Mesenchymal stem cell (in vitro differentiated cells and primary cell): ENCODE measurements around the gene COG7.
A peak's percentile ranks its signal among the peaks of the same experiment; 100 is the strongest.

Source experiments
- DNase-seq: peaks from one replicate; pipeline ENCODE4 v3.0.0-alpha.2; 2013
- H2AFZ ChIP-seq: one replicate; pipeline ENCODE4 v1.6.1; 2013; ENCODE audit warnings: low read depth, mild to moderate bottlenecking, control low read depth, inconsistent platforms, low read length, moderate library complexity
- H2AK5ac ChIP-seq: 2 replicates; pipeline ENCODE4 v1.6.1; 2013; ENCODE audit warnings: low read length, moderate library complexity, mild to moderate bottlenecking, inconsistent platforms; ENCODE audit not compliant: severe bottlenecking
- H2BK120ac ChIP-seq: one replicate; pipeline ENCODE4 v1.6.1; 2013; ENCODE audit warnings: low read depth, mild to moderate bottlenecking, inconsistent platforms, low read length, moderate library complexity
- H2BK12ac ChIP-seq, 2 experiments: one replicate each; pipeline ENCODE4 v1.6.1; 2013; ENCODE audit warnings: inconsistent platforms in 2 of 2, low read length in 2 of 2, mild to moderate bottlenecking in 2 of 2, moderate library complexity in 2 of 2, control low read depth in 1 of 2
- H2BK15ac ChIP-seq: one replicate; pipeline ENCODE4 v1.6.1; 2013; ENCODE audit warnings: mild to moderate bottlenecking, low read depth, inconsistent platforms; ENCODE audit not compliant: poor library complexity, severe bottlenecking
- H2BK5ac ChIP-seq: 2 replicates; pipeline ENCODE4 v1.6.1; 2013; ENCODE audit warnings: low read depth, mild to moderate bottlenecking, low read length, control low read depth, inconsistent platforms; ENCODE audit not compliant: poor library complexity, severe bottlenecking
- H3K14ac ChIP-seq, 2 experiments: one replicate each; pipeline ENCODE4 v1.6.1; 2013; ENCODE audit warnings: inconsistent platforms in 2 of 2, low read length in 2 of 2, control low read depth in 1 of 2, mild to moderate bottlenecking in 1 of 2, moderate library complexity in 1 of 2
- H3K18ac ChIP-seq, 2 experiments: one replicate each; pipeline ENCODE4 v1.6.1; 2013; ENCODE audit warnings: inconsistent platforms in 2 of 2, low read length in 2 of 2, control low read depth in 1 of 2, low read depth in 1 of 2, mild to moderate bottlenecking in 1 of 2
- H3K23ac ChIP-seq, 2 experiments: one replicate each; pipeline ENCODE4 v1.6.1; 2013; ENCODE audit warnings: inconsistent platforms in 2 of 2, low read length in 2 of 2, mild to moderate bottlenecking in 2 of 2, moderate library complexity in 2 of 2, control low read depth in 1 of 2
- H3K27ac ChIP-seq: 2 replicates; pipeline ENCODE4 v1.5.1; 2013; ENCODE audit warnings: mild to moderate bottlenecking, moderate library complexity, low read length, control low read depth, inconsistent platforms; ENCODE audit not compliant: poor library complexity, severe bottlenecking
- H3K27me3 ChIP-seq, 2 experiments: 2 replicates each; pipeline versions ENCODE4 v1.6.1 to v1.7.0; 2013; ENCODE audit warnings: low read length in 2 of 2, mild to moderate bottlenecking in 2 of 2, moderate library complexity in 2 of 2, control low read depth in 1 of 2, inconsistent platforms in 1 of 2; ENCODE audit not compliant: control insufficient read depth in 1 of 2, insufficient read depth in 1 of 2
- H3K36me3 ChIP-seq, 2 experiments: 2 replicates each; pipeline versions ENCODE4 v1.6.1 to v1.7.0; 2013; ENCODE audit warnings: low read length in 2 of 2, control low read depth in 1 of 2, inconsistent platforms in 1 of 2, low read depth in 1 of 2, mild to moderate bottlenecking in 1 of 2; ENCODE audit not compliant: insufficient read depth in 2 of 2, control insufficient read depth in 1 of 2
- H3K4ac ChIP-seq, 2 experiments: one replicate each; pipeline ENCODE4 v1.6.1; 2013; ENCODE audit warnings: inconsistent platforms in 2 of 2, low read length in 2 of 2, mild to moderate bottlenecking in 2 of 2, moderate library complexity in 2 of 2, control low read depth in 1 of 2, low read depth in 1 of 2
- H3K4me1 ChIP-seq: 2 replicates; pipeline ENCODE4 v1.6.1; 2013; ENCODE audit warnings: low read depth, low read length, control low read depth; ENCODE audit not compliant: control insufficient read depth, insufficient read depth
- H3K4me2 ChIP-seq: 2 replicates; pipeline ENCODE4 v1.6.1; 2013; ENCODE audit warnings: low read length, mild to moderate bottlenecking, inconsistent platforms; ENCODE audit not compliant: poor library complexity, severe bottlenecking
- H3K4me3 ChIP-seq, 2 experiments: 2 replicates each; pipeline versions ENCODE4 v1.5.1 to v1.7.0; 2013; ENCODE audit warnings: low read length in 2 of 2, mild to moderate bottlenecking in 2 of 2, control low read depth in 1 of 2, low read depth in 1 of 2; ENCODE audit not compliant: insufficient read depth in 1 of 2
- H3K79me1 ChIP-seq: replicated peaks from 2 replicates; pipeline ENCODE4 v1.6.1; 2013; ENCODE audit warnings: mild to moderate bottlenecking, control low read depth, low read length, inconsistent platforms; ENCODE audit not compliant: poor library complexity, severe bottlenecking
- H3K9ac ChIP-seq: 2 replicates; pipeline ENCODE4 v1.7.0; 2013; ENCODE audit warnings: mild to moderate bottlenecking, low read length, moderate library complexity
- H3K9me3 ChIP-seq: 2 replicates; pipeline ENCODE4 v1.7.0; 2013; ENCODE audit warnings: mild to moderate bottlenecking, low read length; ENCODE audit not compliant: control insufficient read depth
- H4K8ac ChIP-seq: one replicate; pipeline ENCODE4 v1.6.1; 2013; ENCODE audit warnings: inconsistent platforms, mild to moderate bottlenecking, low read length, moderate library complexity
- H4K91ac ChIP-seq: one replicate; pipeline ENCODE4 v1.6.1; 2013; ENCODE audit warnings: mild to moderate bottlenecking, low read length, inconsistent platforms
- WGBS: methylation state at CpG from one replicate; pipeline ENCODE4 v1.1.7; 2013; ENCODE audit warnings: mixed read lengths; 5-methylcytosine and 5-hydroxymethylcytosine counted together

Gene COG7

DNA sequence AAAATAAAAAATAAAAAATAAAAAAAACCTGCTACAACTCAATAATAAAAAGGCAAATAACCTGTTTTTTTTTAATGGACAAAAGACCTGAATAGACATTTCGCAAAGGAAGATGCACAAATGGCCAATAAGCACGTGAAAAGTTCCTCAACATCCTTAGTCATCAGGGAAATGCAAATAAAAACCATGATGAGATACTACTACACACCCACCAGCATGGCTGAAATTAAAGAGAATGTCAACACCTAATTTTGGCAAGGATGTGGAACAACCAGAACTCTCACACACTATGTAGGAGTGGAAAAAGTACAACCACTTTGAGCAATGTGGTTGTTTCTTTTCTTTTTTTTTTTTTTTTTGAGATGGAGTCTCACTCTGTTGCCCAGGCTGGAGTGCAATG, 24.6 kb downstream of the COG7 start:
- no peak overlapping the region for H4K8ac ChIP-seq
- peaks cover 25 to 47% of the 10 kb centered on the region in 2 experiments for H3K36me3 ChIP-seq
- H2AFZ ChIP-seq: no peak overlapping the region
- H3K79me1 ChIP-seq: peaks cover 2% of the 10 kb centered on the region
- no peak overlapping the region for H3K4me2 ChIP-seq
- H2BK12ac ChIP-seq: no peak overlapping the region
- DNase-seq: no peak
- H3K4me1 ChIP-seq: peaks cover 11% of the 10 kb centered on the region
- no peaks in the 10 kb centered on the region for H3K9me3 ChIP-seq
- no peak overlapping the region for H3K14ac ChIP-seq
- H3K27ac ChIP-seq: no peak overlapping the region
- 96% methylated on average over 2 of the region's 2 CpGs for WGBS
- H4K91ac ChIP-seq: no peak overlapping the region
- H2AK5ac ChIP-seq: no peak overlapping the region
- H3K23ac ChIP-seq: no peak overlapping the region
- no peak overlapping the region for H2BK120ac ChIP-seq
- H2BK5ac ChIP-seq: no peak overlapping the region
- H3K4me3 ChIP-seq: no peak overlapping the region
- H3K4ac ChIP-seq: no peak overlapping the region
- no peak overlapping the region for H3K9ac ChIP-seq
- no peaks in the 10 kb centered on the region for H3K27me3 ChIP-seq
- H3K18ac ChIP-seq: no peak overlapping the region
- H2BK15ac ChIP-seq: no peak overlapping the region

DNA sequence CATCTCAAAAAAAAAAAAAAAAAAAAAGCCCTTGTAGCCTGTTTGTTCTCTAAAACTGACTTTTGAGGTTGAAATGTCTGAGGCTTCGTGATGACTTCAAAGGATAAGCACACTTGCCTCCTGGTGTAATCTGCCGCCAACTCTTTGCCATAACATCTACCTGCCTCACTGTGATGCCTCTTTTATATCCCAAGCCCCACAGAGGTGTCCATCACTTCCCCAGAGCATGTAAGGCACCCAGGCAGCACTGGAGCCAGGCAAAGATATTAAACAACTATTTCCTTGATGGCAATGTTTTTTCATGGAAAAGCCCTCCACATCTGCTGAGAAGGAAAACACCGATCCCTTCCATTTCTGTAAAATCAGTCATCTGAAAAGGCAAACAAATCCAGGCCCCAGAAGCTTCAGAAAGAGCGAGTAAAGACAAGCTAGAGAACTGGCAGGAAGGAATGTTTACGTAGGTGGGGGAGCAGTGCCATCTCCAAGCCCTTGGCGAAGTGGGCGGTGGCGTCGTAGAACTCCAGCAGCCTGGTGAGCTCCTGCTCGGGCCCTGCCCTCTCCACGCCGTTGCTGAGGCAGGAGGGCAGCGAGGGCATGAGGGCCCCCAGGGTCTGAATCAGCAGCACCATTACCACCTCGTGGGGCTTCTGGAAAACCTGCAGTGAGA, 28.6 kb downstream of the COG7 start:
- Histone ChIP-seq H3K4ac (no peak overlapping the region), H3K9ac (peak overlapping the region; percentile 27), H3K36me3 (peaks cover 13 to 17% of the 10 kb centered on the region in 2 experiments), H4K8ac (no peak overlapping the region), H3K27me3 (no peaks in the 10 kb centered on the region), H2BK12ac (peak overlapping the region; percentile 14 to 65), H2BK5ac (peak overlapping the region; percentile 53), H2BK15ac (no peak overlapping the region), H3K14ac (no peak overlapping the region), H3K4me2 (peak overlapping the region; percentile 17), H4K91ac (peak overlapping the region; percentile 66), H3K23ac (no peak overlapping the region), H3K27ac (peak overlapping the region; percentile 63), H3K9me3 (no peaks in the 10 kb centered on the region), H3K79me1 (peaks cover 2% of the 10 kb centered on the region), H3K4me3 (no peak overlapping the region), H2BK120ac (no peak overlapping the region), H2AK5ac (peak overlapping the region; percentile 10), H3K4me1 (peaks cover 18% of the 10 kb centered on the region), H2AFZ (no peak overlapping the region), H3K18ac (peak overlapping the region; percentile 62 to 81)
- WGBS: 83% methylated on average over 13 of the region's 14 CpGs
- peak; percentile 15 for DNase-seq

DNA sequence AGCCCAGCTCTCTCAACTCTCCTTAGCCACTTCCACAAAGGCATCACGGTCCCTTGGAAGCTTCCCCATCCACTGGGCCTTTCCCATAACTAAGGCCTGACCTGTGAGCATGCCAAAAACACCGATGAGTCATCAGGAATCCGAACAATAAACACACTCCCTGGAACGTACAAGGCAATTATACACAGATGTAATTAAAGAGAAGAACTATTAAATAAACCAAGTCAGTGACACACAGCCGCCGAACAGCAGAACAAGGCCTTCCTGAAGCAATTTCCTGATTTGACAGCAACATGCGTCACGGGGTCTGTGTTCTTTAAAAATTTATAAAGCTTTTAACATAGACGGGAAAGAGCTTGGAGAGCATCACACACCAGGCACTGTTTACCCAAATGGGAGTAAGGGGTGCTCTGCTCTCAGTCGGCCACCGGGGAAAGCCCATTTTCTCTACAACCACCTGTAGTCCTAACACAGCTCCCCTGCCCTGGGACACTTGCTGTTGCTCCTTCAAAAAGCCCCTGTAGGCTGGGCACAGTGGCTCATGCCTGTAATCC, 29.4 kb downstream of the COG7 start:
- H3K36me3 ChIP-seq: peaks cover 8 to 11% of the 10 kb centered on the region in 2 experiments
- no peak overlapping the region for H3K23ac ChIP-seq
- peak overlapping the region; percentile 11 for H2AK5ac ChIP-seq
- WGBS: 1% methylated on average over 11 of the region's 11 CpGs
- no peak overlapping the region for H4K91ac ChIP-seq
- peaks cover 2% of the 10 kb centered on the region for H3K79me1 ChIP-seq
- no peak overlapping the region for H4K8ac ChIP-seq
- no peak overlapping the region for H2BK5ac ChIP-seq
- H3K18ac ChIP-seq: peak overlapping the region in 1 of 2 experiments; percentile 92
- H2BK120ac ChIP-seq: no peak overlapping the region
- peak overlapping the region in 1 of 2 experiments; percentile 78 for H3K4ac ChIP-seq
- DNase-seq: peak; percentile 97
- peak overlapping the region; percentile 71 for H3K9ac ChIP-seq
- no peaks in the 10 kb centered on the region for H3K27me3 ChIP-seq
- H2BK15ac ChIP-seq: no peak overlapping the region
- no peak overlapping the region for H3K4me2 ChIP-seq
- peaks cover 18% of the 10 kb centered on the region for H3K4me1 ChIP-seq
- H3K9me3 ChIP-seq: no peaks in the 10 kb centered on the region
- H2BK12ac ChIP-seq: peak overlapping the region in 1 of 2 experiments; percentile 96
- H3K4me3 ChIP-seq: peak overlapping the region in 1 of 2 experiments; percentile 10
- H3K27ac ChIP-seq: peak overlapping the region; percentile 76
- H2AFZ ChIP-seq: no peak overlapping the region
- no peak overlapping the region for H3K14ac ChIP-seq

DNA sequence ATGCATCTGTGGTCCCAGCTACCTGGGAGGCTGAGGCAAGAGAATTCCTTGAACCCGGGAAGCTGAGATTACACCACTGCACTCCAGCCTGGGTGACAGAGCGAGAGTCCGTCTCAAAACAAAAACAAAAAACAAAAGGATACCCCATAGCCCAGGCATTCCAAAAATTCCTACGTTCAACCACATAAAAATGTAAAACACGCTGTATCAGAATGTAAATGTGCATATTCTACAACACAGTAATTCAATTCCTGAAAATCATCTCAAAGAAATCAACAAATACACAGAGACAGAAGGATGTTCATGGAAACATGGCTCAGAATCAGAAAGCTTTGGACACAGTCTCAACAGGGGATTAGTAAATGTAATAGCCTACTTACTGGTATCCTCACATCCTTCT, 33.0 kb downstream of the COG7 start:
- no peaks in the 10 kb centered on the region for H3K27me3 ChIP-seq
- H2AFZ ChIP-seq: no peak overlapping the region
- H2BK15ac ChIP-seq: no peak overlapping the region
- no peak overlapping the region for H3K4me3 ChIP-seq
- H2BK5ac ChIP-seq: no peak overlapping the region
- H3K27ac ChIP-seq: peak overlapping the region; percentile 72
- H4K91ac ChIP-seq: no peak overlapping the region
- no peak overlapping the region for H3K18ac ChIP-seq
- peaks cover 23 to 42% of the 10 kb centered on the region in 2 experiments for H3K36me3 ChIP-seq
- H3K4ac ChIP-seq: no peak overlapping the region
- no peak overlapping the region for H3K9ac ChIP-seq
- no peaks in the 10 kb centered on the region for H3K79me1 ChIP-seq
- 64% methylated on average over 5 of the region's 5 CpGs for WGBS
- no peak overlapping the region for H3K4me2 ChIP-seq
- DNase-seq: peak; percentile 10
- no peak overlapping the region for H2AK5ac ChIP-seq
- H2BK12ac ChIP-seq: no peak overlapping the region
- no peak overlapping the region for H2BK120ac ChIP-seq
- H3K23ac ChIP-seq: no peak overlapping the region
- H3K14ac ChIP-seq: no peak overlapping the region
- H3K4me1 ChIP-seq: peaks cover 18% of the 10 kb centered on the region
- no peaks in the 10 kb centered on the region for H3K9me3 ChIP-seq
- H4K8ac ChIP-seq: no peak overlapping the region
